ENCODE measurements around the gene RABAC1.

The RABAC1 gene

DNA sequence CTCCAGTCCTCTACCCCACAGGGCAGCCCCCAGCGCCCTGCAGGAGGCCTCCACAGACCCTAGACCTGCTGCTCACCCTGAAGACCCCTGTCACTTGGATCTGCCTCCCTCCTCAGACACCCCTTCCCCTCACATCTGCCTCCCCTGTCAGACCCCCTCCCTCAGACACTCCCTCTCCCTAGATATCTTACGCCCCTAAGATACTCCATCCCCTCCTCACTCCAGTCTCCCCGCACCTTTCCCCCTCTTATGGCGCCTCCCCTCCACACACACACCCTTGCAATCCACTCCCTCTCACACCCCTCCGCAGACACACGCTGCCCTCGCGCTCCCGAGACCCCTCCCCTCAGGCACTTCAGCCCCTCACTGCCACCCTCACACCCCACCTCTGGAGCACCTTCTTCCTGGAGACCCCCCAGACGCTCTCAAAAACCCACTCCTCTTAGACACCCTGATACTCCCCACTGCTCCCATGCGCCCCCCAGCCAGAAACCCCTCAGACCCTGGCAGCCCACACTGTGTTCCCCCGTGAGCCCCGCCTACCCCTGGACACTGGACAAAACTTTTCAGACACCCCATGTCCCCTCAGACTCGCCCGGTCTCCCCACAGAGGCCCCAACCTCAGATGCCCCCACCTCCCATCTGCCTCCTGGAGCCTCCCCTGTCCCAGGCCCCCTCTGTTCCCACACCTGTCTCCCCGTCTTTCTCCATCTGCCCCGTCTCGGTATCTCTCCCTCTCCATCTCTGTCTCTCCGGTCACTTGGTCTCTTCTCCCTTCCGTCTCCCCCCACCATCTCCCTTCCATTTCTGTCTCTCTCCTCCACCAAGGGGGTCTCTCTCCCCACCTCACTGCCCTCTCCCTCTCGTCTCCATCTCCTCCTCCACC is 45.3 kb downstream of the RABAC1 start:
- no peak for DNase-seq

DNA sequence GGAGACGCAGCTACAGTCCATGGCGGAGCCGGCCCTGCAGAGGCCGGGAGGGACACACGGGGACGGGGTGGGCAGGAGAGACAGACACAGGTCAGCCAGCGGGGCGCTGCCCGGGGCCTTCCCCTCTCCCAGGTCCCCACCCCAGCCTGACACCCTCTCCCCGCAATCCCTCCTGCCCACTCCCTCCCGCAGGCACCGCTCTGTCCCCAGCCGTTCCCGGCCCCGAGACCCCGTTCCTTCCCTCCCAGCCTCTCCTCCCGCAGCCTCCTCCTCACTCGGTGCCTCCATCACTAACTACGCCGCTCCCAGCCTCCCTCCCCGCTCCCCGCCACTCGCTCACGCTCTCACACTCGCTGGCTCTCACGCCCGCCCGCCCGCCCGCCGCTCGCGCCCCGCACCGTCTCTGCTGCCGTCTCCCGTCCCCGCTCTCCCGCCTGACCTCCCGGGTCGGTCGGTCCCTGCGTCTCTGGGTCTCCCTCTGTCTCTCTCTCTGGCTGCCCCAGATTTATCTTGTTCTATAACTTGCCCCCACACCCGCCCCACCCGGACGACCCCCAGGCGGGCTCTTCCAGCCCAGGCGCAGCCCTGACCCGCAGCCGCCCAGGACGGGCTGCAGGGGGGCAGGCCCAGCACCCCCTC is 46.1 kb downstream of the RABAC1 start:
- DNase-seq: no peak

DNA sequence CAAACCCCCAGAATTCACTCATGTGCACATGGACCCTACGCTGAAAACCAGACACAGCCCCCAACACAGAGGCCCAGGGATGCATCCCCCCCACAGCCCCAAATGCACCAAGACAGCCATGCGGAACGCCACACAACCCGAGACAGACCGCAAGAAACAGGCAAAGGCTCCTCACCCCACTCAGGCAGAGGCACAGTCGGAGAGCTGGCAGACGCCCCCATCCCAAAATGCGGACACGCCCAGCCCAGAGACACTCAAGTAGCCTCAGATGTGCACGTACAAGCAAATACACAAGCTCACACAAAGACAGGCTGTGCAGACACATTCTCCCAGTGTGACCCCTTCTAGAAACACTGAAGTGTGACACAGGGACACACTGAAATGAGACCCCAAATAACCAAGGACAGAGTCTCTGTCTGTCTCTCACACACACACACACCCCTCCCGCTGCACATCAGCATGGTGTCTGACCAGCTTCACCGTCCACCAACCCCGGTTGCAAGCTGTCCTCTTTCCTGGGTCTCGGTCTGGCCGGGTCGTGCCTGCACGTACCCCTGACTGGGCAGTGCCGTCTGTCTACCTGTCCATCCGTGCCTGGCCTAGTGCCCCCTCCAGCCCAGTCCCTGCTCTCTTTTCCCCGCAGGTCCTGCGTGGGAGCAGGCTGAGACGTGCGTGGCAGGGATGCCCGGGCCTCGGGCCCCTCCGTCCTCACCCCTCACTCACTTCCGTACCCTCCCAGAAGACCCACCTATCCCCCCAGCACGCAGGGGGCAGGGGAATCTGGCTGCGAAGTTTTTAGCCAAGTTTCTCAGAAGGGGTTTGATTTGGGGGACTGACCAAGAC is 47.0 kb downstream of the RABAC1 start:
- no peak for DNase-seq

DNA sequence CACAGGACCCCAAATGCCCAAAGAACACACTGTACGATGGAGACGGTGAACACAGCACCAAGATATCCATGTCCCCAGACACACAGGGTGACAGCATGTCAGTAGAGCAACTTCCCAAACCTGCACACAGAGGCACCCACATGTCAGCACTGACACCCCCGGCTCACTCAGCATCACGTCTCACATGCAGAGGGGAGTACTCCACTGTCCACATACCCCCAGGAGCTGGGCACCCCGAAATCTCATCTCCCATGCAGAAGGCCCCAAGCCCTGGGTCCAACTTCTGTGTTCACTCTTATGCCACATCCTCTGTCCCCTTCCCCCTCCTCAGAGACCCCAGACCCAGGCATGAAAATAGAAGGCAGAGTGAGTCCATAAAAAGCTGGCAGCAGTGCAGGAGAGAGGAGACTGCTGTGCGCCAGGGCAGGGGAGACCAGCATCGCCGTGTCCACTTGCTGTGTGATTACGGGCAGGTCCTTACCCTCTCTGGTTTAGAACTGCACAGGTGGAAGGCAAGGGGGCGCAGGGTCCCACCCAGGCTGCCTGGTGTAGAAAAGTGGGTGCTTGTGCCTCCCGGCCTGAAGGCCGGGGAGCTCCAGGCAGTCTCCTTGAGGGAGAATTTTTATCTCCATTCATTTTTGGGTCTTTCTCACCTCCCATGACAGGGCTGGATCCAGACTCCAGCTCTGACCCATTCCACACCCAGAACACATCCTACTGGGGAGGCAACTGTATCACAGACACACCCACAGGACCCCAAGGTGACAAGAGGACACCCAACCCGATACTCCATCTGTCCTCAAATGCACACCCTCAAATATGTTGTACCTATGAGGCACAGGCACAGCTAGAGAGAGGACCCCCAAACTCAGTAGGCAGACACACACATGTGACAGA is 47.9 kb downstream of the RABAC1 start:
- no peak for DNase-seq

DNA sequence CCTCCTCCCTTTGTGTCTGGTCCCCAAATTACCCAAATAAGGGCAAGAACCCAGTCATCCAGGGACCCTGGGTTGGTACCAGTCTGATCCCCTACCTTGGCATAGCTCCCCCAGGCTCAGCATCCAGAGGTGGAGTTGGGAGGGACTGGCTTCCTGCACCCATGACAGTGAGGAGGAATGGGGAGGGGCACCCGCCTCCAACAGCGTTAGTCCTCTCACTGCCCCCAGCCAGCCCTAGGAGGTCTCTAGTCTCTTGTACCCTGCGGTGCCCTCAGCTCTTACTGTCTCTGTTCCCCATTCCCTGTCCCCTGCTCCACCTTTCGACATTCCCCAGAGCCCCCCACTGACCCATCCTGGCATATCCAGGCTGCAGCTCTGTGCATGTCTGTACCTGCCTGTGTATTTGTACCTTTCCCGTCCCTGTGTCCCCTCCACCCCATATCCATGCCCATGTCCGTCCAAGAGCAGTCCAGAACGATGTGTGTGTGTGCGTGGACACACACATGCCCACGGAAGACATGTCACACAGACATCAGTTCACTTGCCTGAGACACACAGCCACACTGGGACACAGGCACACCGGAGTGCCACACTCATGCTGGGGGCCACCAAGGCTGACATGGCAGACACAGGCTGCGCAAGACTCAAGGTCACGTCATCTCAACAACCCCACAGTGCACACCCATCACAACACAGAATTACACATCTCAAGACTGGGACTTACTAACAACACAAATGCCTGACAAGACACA is 48.7 kb downstream of the RABAC1 start:
- no peak for DNase-seq

DNA sequence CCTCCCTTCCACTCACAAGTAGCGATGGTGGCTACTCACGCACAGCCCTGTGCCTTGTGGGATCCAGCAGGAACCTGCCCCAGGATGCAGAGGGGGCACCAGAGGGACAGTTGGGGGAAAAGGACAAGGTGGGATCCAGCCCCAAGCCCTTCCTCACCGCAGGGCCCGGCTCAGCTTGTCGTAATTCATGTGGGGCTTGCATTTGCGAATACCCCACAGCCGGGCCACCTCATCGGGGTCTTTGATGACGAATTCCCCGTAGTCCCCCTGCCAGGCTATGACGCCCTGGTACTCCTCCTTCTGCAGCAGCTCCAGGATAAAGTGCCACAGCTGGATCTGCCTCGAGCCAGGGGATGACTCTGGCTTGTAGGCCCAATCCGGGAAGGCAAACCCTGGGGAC is 49.4 kb downstream of the RABAC1 start:
- DNase-seq: no peak

DNA sequence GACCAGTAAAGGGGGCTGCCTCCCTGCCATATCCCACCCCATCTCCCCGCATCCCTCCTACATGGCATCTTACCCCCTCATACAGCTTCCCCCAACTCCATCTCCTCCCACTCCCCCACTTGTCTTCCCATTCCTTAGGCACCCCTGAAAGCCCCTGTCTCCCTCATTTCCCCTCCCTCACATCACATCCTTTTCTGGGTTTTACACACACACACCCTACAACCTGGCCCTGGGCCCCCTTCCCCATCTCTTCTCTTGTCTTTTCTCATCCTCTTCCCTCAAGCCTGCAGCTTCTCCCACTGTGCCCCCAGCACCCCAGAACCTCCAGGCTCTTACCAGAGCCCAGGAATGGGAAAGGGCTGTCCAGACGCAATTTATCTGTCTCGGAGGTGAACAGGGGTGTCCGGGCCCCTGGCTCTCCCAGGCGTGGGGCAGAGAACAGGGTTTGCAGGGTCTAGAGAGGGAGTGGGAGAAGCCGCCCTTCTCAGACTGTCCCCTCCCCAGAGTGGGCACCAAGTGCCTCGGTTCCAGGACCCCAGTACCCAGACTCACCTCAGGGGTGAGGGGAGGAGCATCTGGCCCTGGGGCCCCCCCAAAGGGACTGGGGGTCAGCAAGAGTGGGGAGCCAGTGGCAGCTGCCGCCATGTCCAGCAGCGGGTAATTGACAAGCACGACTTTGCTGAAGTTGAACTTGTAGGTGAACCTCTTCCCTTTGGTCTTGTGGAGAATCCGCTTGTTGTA is 50.2 kb downstream of the RABAC1 start:
- DNase-seq: no peak

DNA sequence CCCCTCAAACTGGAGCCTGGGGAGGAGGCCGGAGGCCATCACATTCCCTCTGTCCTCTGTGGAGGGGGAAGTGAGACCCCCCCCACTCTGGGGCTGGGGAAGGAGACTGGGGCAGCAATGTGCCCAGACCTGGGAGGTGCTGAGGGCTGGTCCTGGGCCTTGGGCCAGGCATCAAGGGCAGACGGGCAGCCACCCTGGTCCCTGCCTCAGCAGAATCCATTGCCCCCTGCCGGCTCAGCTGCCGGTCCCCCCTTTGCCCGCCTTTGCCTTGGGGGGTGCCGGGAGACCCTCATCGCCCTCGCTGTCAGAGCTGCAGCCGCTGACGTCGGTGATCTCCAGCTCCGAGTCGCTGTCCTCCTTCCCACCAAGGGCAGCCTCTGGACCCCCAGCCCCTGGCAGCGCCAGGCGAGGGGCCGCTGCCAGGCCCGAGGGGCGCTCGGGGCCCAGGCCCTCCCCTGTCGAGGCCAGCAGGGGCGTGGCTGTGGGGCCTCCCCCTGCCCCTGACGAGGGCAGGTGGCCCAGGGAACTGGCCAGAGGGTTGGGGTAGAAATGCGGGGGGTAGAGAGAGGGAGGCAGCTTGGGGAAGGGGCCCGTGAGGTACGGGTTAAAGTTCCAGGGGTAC is 51.0 kb downstream of the RABAC1 start:
- DNase-seq: no peak

DNA sequence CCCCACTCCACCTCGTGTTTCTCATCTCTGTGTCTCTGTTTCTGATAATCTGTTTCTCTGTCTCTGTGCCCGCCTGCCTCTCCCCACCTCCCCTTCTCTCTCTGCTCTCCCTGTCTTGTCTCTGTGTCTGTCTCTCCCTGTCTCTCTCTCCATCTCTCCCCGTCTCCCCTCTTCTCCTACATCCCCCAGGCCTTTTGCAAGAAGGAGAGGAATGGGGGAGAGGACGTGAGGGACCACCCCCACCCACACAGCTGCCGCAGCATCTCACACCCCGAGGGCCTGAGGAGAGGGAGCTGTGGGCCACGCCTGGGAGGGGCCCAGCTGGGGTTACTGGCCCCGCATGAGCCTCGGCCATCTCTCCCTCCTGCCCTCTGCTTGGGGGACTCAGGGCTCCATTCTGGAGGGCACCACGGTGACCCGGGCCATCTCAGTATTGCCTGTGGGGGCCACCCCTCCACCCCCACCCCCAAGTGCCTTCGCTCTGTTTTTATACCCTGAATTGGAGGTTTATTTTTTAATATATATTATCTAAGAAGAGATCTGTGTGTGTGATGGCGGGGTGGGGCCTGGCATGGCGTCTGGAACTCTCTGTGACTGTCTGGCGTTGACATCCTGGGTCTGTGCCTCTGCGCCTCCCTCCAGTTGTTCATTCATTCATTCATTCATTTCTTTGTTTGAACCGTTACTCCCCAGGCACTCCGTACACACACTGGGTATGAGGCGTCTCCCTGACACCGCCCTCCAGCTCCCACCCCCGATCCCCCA is 52.0 kb downstream of the RABAC1 start:
- DNase-seq: no peak
